ENCODE measurements around the gene BRAF.
"Not testable (repeated sequence)": the region's sequence is repeated elsewhere in the genome, so short reads cannot be mapped to it uniquely, and the experiment has no call there.

BRAF gene

GRCh38 chr7:140702774-140703173 is 222.0 kb downstream of the BRAF start:
- FAIRE-seq, result no peak

DNA sequence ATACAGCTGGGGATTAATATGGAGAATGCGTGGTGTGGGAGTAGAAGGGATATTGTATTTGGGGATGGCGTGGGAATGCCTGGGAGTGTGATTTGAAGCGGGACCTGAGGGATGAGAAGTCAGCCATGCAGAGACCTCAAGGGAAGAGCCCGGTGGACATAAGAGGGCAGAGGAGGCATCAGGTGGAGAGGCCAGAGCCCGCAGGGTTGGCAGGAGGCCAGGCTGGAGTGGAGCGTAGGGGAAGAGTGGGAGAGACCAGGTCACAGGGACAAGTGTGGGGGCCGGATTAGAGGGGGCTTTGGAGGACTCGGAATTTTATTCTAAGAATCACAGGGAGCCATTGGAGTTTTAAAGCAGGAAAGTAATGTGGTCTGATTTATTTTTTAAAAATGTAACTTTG is 226.3 kb downstream of the BRAF start:
- FAIRE-seq, result no peak

GRCh38 chr7:140697447-140698143 is 227.1 kb downstream of the BRAF start:
- FAIRE-seq, result no peak

DNA sequence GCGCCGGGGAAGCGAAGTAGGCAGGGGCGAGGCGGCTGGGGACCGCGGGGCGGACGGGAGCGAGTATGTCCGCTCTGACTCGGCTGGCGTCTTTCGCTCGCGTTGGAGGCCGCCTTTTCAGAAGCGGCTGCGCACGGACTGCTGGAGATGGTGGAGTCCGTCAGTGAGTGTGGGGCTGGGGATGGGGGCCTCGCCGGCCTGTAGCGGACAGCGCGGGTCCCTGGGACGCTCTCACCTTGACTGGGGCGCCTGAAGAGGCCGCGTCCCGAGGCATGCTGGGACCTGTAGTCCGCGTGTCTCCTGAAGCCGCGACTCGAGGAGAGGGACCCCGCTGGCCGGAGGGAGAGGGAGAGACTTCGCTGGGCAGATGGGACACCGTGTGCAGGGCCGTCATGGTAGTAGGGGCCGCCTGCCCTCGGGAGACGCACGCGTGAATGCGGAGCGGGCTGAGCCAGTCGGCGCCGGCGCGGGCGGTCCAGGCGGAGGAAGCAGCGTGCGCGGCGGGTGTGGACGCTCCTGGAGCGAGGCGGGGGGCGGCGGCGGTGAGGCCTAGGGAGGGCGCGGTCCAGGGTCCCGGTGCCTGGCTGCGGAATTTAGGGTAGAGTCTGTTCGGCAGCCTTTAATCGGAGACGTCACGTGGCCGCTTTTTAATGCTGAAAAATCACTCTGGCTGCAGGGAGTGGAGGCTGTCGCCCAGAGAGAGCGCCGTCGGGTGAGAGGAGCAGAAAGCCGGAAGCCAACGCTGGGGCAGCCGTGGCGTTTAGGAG is 227.9 kb downstream of the BRAF start, which contains the start of gene NDUFB2:
Gene NDUFB2 (plus strand): TSS at position 29 of the 767 bp plus-strand sequence. CDS start 37 bp downstream, at position 66.
- no peak for FAIRE-seq

- FAIRE-seq, result no peak
Measured at GRCh38 chr7:140696024-140696679, 228.6 kb downstream of the BRAF start.

- no peak for FAIRE-seq
Measured at GRCh38 chr7:140695381-140695780, 229.3 kb downstream of the BRAF start.

DNA sequence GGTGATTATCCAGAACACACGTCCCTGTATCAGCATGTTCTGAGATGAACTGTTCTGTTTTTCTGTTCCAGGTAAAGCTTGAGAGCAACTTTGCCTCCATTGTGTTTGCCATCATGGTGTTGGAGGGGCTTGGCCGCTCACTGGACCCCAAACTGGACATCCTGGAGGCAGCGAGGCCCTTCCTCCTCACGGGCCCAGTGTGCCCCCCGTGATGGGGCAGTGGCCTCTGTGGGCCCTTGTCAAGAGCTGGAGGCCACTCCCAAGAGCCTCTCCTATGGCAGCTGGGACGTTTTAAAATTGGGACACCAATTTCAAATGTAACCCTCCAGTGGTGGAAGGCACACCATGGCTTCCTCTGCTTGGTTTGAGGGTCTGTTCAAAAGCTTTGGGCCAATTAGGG is 230.1 kb downstream of the BRAF start:
- no peak for FAIRE-seq

DNA sequence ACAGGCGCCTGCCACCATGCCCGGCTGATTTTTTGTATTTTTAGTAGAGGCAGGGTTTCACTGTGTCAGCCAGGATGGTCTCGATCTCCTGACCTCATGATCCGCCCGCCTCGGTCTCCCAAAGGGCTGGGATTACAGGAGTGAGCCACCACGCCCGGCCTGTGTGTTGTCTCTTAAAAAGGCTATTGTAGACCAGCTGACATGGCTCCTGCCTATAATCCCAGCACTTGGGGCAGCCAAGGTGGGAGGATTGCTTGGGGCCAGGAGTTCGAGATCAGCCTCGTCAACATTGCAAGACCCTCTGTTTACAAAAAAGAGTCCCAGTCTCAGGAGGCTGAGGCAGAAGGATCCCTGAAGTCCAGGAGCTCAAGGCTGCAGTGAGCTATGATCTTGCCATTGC is 230.9 kb downstream of the BRAF start:
- not testable (repeated sequence) for FAIRE-seq

DNA sequence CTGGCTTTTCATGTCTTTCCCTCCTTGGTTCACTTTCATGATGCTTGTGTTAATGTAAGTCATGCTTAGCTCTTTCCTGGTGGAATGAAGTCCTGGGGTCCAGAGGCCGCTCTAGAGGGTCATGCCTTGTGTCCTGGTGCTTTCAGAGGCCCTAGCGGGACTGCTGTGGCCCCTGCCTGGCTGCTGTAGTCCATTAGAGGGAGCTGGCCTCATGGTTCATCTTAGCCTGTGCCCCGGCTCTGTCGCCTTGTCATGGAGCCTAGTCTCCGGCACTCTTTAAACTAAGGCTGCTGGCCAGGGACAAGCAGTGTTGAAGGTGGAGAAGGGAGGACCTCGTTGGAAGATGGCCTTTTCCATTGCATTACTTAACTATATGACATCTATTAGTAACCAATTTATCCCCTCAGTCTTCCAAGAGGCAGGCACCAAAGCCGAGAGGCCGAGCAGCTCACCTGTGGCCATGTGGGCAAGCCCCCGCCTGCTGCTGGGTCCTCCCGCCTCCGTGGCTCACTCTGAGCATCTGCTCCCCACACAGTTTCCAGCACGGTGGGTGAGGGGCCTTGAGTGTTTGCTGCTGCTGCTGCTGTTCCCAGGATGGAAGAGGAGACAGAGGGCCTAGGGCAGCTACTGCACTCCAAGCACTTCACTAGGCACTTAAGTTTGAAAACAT is 233.2 kb downstream of the BRAF start:
- FAIRE-seq, result no peak

- FAIRE-seq, result no peak
Measured at GRCh38 chr7:140689199-140690152, 235.3 kb downstream of the BRAF start.

DNA sequence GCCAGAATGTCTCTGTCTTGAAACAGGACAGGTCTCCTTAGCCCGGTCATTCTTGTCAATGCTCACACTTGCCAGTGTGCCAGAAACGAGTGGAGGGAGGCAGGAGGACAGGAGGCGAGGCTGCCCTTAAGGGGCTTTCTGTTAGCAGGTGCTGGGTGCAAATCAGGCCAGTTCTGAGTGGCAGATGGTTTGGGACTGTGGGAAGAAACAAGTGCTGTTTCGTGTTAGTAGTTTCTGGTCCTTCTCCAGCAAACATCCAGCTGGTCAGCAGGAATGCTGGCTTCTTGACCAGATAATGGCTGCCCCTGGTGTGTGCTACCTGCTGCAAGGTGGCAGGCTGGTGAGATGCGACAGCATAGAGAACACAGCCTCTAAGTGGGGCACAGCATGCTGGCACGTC is 236.4 kb downstream of the BRAF start:
- no peak for FAIRE-seq

GRCh38 chr7:140686921-140687320 is 237.8 kb downstream of the BRAF start:
- no peak for FAIRE-seq

DNA sequence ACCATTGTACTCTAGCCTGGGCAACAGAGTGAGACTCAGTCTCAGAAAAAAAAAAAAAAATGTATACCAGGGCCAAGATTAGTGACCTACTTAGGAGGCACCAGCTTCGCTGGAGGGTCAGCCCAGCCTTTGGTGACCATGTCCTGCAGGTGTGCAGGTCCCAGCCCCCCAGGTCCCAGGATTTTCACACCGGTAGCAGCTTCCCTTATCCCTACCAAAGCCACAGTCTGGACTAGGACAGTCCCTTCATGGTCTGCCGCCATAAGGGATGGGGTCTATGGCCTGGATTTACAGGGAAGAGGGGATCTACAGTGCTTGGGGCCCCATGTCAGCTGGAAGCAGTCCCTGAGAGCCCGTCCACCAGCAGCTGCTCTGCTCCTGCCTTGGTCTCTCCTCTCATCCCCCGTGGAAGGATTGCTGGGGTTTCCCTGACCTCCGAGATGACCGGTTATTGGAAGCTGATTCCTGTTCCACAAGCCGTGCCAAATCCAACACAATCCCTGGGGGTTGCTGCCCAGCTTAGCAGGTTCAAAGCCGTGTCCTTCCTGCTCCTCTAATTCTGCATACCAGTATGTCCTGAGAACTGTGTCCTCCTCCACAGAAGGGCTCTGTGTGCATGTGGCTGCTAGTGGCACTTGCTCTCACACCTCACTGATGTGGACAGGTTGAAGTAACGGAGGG is 239.2 kb downstream of the BRAF start:
- no peak for FAIRE-seq

GRCh38 chr7:140684066-140684950 is 240.4 kb downstream of the BRAF start:
- no peak for FAIRE-seq

GRCh38 chr7:140683657-140684056 is 241.1 kb downstream of the BRAF start:
- no peak for FAIRE-seq

GRCh38 chr7:140681766-140682165 is 243.0 kb downstream of the BRAF start:
- no peak for FAIRE-seq

DNA sequence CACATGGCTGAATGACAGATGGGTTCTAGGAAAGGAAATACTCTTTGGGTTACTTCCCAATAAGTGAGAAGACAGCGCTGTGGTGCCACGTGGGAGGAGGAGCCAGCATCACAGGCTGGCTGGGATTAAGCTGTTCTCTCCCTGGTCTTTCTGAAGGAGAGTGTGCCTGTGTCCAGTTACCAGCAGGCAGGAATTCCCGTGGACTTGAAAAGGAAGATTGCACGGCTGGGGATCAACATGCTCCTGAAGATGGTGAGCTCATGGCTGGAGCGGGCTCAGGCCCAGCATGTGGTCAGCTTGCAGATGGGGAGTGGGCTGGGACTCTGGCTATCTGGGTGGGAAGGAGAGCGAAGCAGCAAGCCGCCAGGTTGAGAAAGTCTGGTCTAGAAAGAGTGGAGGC is 243.8 kb downstream of the BRAF start:
- no peak for FAIRE-seq

GRCh38 chr7:140679186-140679585 is 245.5 kb downstream of the BRAF start:
- no peak for FAIRE-seq

- no peak for FAIRE-seq
Measured at GRCh38 chr7:140678816-140679130, 246.0 kb downstream of the BRAF start.

- FAIRE-seq, result no peak
Measured at GRCh38 chr7:140678081-140678815, 246.5 kb downstream of the BRAF start.
